ENCODE data around the gene LYRM9.

DNA sequence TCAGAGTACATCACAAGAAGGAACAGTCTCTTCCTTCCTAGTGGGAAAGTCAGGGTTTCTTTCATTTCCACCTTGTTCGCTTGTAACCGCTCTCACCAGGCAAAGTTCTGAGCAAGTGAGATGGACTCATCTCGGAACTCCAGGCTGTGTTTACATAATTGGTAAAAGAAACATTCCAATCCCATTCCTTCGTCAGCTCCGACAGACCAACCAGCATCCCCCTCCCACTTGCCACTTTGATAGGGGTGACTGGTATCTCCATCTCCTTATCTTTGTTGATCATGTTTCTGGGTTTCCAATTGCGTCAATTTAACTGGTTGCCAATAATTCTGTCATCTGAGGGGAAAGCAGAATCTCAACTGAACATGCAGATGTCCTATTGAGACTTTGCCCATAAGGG lies 36.8 kb upstream of the LYRM9 start:
- TF ChIP-seq, protein P1, sequence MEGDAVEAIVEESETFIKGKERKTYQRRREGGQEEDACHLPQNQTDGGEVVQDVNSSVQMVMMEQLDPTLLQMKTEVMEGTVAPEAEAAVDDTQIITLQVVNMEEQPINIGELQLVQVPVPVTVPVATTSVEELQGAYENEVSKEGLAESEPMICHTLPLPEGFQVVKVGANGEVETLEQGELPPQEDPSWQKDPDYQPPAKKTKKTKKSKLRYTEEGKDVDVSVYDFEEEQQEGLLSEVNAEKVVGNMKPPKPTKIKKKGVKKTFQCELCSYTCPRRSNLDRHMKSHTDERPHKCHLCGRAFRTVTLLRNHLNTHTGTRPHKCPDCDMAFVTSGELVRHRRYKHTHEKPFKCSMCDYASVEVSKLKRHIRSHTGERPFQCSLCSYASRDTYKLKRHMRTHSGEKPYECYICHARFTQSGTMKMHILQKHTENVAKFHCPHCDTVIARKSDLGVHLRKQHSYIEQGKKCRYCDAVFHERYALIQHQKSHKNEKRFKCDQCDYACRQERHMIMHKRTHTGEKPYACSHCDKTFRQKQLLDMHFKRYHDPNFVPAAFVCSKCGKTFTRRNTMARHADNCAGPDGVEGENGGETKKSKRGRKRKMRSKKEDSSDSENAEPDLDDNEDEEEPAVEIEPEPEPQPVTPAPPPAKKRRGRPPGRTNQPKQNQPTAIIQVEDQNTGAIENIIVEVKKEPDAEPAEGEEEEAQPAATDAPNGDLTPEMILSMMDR (IDR thresholded peaks at IDR 0.05) = no peak
- TF ChIP-seq POLR2AphosphoS5 (IDR thresholded peaks at IDR 0.05) (no peak), EP300 (IDR thresholded peaks at IDR 0.05) (no peak)

Data from sigmoid colon (tissue), 4 donors.